Thyroid gland (tissue), 4 donors: ENCODE measurements around the gene CCL18. TPM values are rescaled to one million over a fixed set of nuclear protein-coding genes. Genes with fewer than 3 reads are reported as not detected.
"Not testable (repeated sequence)": the region's sequence is repeated elsewhere in the genome, so short reads cannot be mapped to it uniquely, and the experiment has no call there.

ENCODE experiments used
- DNase-seq, 2 donors: peaks; one replicate each; pipeline ENCODE4 v3.0.0-alpha.2; 2019
- H3K27ac ChIP-seq, 3 donors: fragments of 200-600 bp; sonication (generic); 1 replicate in 2 of 3; 2 replicates in 1 of 3; pipeline ENCODE4 v1.5.1; 2016 to 2019; ENCODE audit warnings: mild to moderate bottlenecking in 1 of 3, moderate library complexity in 1 of 3
- H3K27me3 ChIP-seq: fragments of 200-600 bp; sonication (generic); one replicate; pipeline ENCODE4 v1.5.1; 2019
- H3K36me3 ChIP-seq, 2 donors: fragments of 200-600 bp; sonication (generic); one replicate each; pipeline ENCODE4 v1.5.1; 2016 to 2019
- H3K4me1 ChIP-seq, 2 donors: fragments of 200-600 bp; sonication (generic); one replicate each; pipeline ENCODE4 v1.5.1; 2017 to 2019
- H3K4me3 ChIP-seq, 3 donors: fragments of 200-600 bp; sonication (generic); replicated peaks in 1 of 3; 1 replicate in 2 of 3; 2 replicates in 1 of 3; pipeline ENCODE4 v1.5.1; 2016; ENCODE audit warnings: mild to moderate bottlenecking in 1 of 3
- H3K9me3 ChIP-seq: fragments of 200-600 bp; sonication (generic); one replicate; pipeline ENCODE4 v1.5.1; 2017
- CTCF ChIP-seq, 6 experiments: fragments of 200-600 bp in 3 of 6; fragments of 450-650 bp in 3 of 6; sonication (generic) in 3 of 6; IDR thresholded peaks; one replicate each; pipeline ENCODE4 v1.5.1; 2016 to 2019; ENCODE audit warnings: antibody characterized with exemption in 6 of 6, mild to moderate bottlenecking in 2 of 6, inconsistent platforms in 1 of 6, moderate library complexity in 1 of 6
- POLR2A ChIP-seq, 2 donors: fragments of 450-650 bp; IDR thresholded peaks; one replicate each; pipeline ENCODE4 v1.6.1; 2017; ENCODE audit warnings: antibody characterized with exemption in 2 of 2, mild to moderate bottlenecking in 2 of 2, moderate library complexity in 1 of 2
- WGBS, 2 donors: methylation state at CpG; one replicate each; pipeline ENCODE4 v1.1.5; 2017; 5-methylcytosine and 5-hydroxymethylcytosine counted together
- intact Hi-C: fragments of 100-400 bp; cut with DNase I; formaldehyde crosslinking; loops from one replicate; pipeline ENCODE4 v1.15.1; 2023
- total RNA-seq, 4 donors: library from RNA; depleted of rRNA; stranded (reverse); fragments of >200 nt; gene quantifications; one replicate each; pipeline ENCODE4 v1.2.3, GENCODE V29; 2016

Gene CCL18
- total RNA-seq, 4 donors from 2014 or later, result 0.89 to 4.7 (median 2.5) TPM; not detected in 1

- H3K27me3 ChIP-seq, result no peaks in the 10 kb centered on the region
- intact Hi-C loops, result no loop called here
- H3K27ac ChIP-seq, result no peak overlapping the region
- no peak overlapping the region for H3K4me3 ChIP-seq
- no peaks in the 10 kb centered on the region for H3K36me3 ChIP-seq
- TF ChIP-seq CTCF (IDR thresholded peaks at IDR 0.05) (no peak), POLR2A (IDR thresholded peaks at IDR 0.05) (no peak)
- H3K9me3 ChIP-seq, result no peaks in the 10 kb centered on the region
- no peaks in the 10 kb centered on the region for H3K4me1 ChIP-seq
- no peak for DNase-seq
- WGBS, 2 donors, result 81 to 91% methylated on average over 5 to 6 of the region's 6 CpGs
These were observed 42.4 kb downstream of the CCL18 start for GRCh38 chr17:36106493-36106835.

- H3K4me3 ChIP-seq, result no peak overlapping the region
- TF ChIP-seq CTCF (IDR thresholded peaks at IDR 0.05), result no peak
- TF ChIP-seq POLR2A (IDR thresholded peaks at IDR 0.05), result no peak
- intact Hi-C loops, result no loop called here
- DNase-seq, result no peak
- H3K36me3 ChIP-seq, result no peaks in the 10 kb centered on the region
- H3K4me1 ChIP-seq, result no peaks in the 10 kb centered on the region
- H3K27ac ChIP-seq, result no peak overlapping the region
- H3K9me3 ChIP-seq, result no peaks in the 10 kb centered on the region
- WGBS, 2 donors, result 85 to 99% methylated on average over 3 of the region's 3 CpGs
- H3K27me3 ChIP-seq, result no peaks in the 10 kb centered on the region
These were observed 43.6 kb downstream of the CCL18 start for GRCh38 chr17:36107660-36108059.

- H3K4me3 ChIP-seq, DNase-seq, H3K36me3 ChIP-seq, H3K27ac ChIP-seq, H3K4me1 ChIP-seq, H3K27me3 ChIP-seq, H3K9me3 ChIP-seq, intact Hi-C loops: not testable (repeated sequence)
- 77 to 89% methylated on average over 5 of the region's 5 CpGs for WGBS, 2 donors
These were observed 44.2 kb downstream of the CCL18 start for GRCh38 chr17:36108265-36108664.

- no peaks in the 10 kb centered on the region for H3K4me1 ChIP-seq
- no peak overlapping the region for H3K27ac ChIP-seq
- no peak overlapping the region for H3K4me3 ChIP-seq
- H3K9me3 ChIP-seq, result no peaks in the 10 kb centered on the region
- no peaks in the 10 kb centered on the region for H3K36me3 ChIP-seq
- intact Hi-C loops, result no loop called here
- no peak for DNase-seq
- no peaks in the 10 kb centered on the region for H3K27me3 ChIP-seq
- no peak for TF ChIP-seq CTCF (IDR thresholded peaks at IDR 0.05)
- TF ChIP-seq POLR2A (IDR thresholded peaks at IDR 0.05), result no peak
- WGBS, 2 donors, result 91 to 92% methylated on average over 4 of the region's 4 CpGs
These were observed 47.0 kb downstream of the CCL18 start for GRCh38 chr17:36111068-36111490.

- no peaks in the 10 kb centered on the region for H3K9me3 ChIP-seq
These were observed 48.5 kb downstream of the CCL18 start for GRCh38 chr17:36112572-36112971.

GRCh38 chr17:36113131-36113530 is 49.1 kb downstream of the CCL18 start:
- H3K9me3 ChIP-seq, H3K4me1 ChIP-seq, H3K27me3 ChIP-seq, H3K27ac ChIP-seq, intact Hi-C loops, H3K4me3 ChIP-seq, DNase-seq, H3K36me3 ChIP-seq: not testable (repeated sequence)
- WGBS, 2 donors, result 84 to 85% methylated on average over 1 of the region's 1 CpG

More at GRCh38 chr17:36112572-36112971, 48.5 kb downstream of the CCL18 start:
- Histone ChIP-seq H3K27ac (no peak overlapping the region), H3K4me1 (no peaks in the 10 kb centered on the region), H3K4me3 (no peak overlapping the region), H3K36me3 (no peaks in the 10 kb centered on the region), H3K27me3 (no peaks in the 10 kb centered on the region)
- TF ChIP-seq CTCF (IDR thresholded peaks at IDR 0.05) (no peak), POLR2A (IDR thresholded peaks at IDR 0.05) (no peak)
- no peak for DNase-seq
- intact Hi-C loops, result no loop called here

GRCh38 chr17:36114971-36115648 is 51.0 kb downstream of the CCL18 start:
- H3K4me1 ChIP-seq, H3K27me3 ChIP-seq, intact Hi-C loops, H3K27ac ChIP-seq, H3K36me3 ChIP-seq, H3K9me3 ChIP-seq, DNase-seq, H3K4me3 ChIP-seq: not testable (repeated sequence)
- WGBS, 2 donors, result 85 to 87% methylated on average over 5 of the region's 5 CpGs

GRCh38 chr17:36115649-36115977 is 51.5 kb downstream of the CCL18 start:
- H3K4me1 ChIP-seq, H3K9me3 ChIP-seq, H3K27me3 ChIP-seq, H3K36me3 ChIP-seq, H3K4me3 ChIP-seq, intact Hi-C loops, H3K27ac ChIP-seq, DNase-seq: not testable (repeated sequence)
